Trophoblast cell (in vitro differentiated cells and primary cell): Measurements from ENCODE around the gene NRXN3.

ENCODE experiments used
- DNase-seq, 2 donors: peaks; one replicate each; pipeline ENCODE4 v3.0.0-alpha.2; 2016
- H2AFZ ChIP-seq: 2 replicates; pipeline ENCODE4 v1.6.1; 2013; ENCODE audit warnings: low read length, moderate library complexity, mild to moderate bottlenecking; ENCODE audit not compliant: insufficient read depth, poor library complexity
- H2AK5ac ChIP-seq: 2 replicates; pipeline ENCODE4 v1.6.1; 2013; ENCODE audit warnings: mild to moderate bottlenecking, low read length
- H2BK120ac ChIP-seq: 2 replicates; pipeline ENCODE4 v1.6.1; 2013; ENCODE audit warnings: low read length, mild to moderate bottlenecking, moderate library complexity; ENCODE audit not compliant: insufficient read depth, poor library complexity
- H2BK12ac ChIP-seq: 2 replicates; pipeline ENCODE4 v1.6.1; 2013; ENCODE audit warnings: mild to moderate bottlenecking, low read length, moderate library complexity
- H2BK5ac ChIP-seq: 2 replicates; pipeline ENCODE4 v1.6.1; 2013; ENCODE audit warnings: low read length, low read depth, moderate library complexity, mild to moderate bottlenecking; ENCODE audit not compliant: poor library complexity
- H3K14ac ChIP-seq: 2 replicates; pipeline ENCODE4 v1.6.1; 2013; ENCODE audit warnings: mild to moderate bottlenecking, low read length
- H3K18ac ChIP-seq: 2 replicates; pipeline ENCODE4 v1.6.1; 2013; ENCODE audit warnings: mild to moderate bottlenecking, low read length
- H3K23ac ChIP-seq: 2 replicates; pipeline ENCODE4 v1.6.1; 2013; ENCODE audit warnings: low read length
- H3K27ac ChIP-seq: 2 replicates; pipeline ENCODE4 v1.5.1; 2013; ENCODE audit warnings: low read depth, mild to moderate bottlenecking, inconsistent platforms, low read length, moderate library complexity
- H3K27me3 ChIP-seq: 2 replicates; pipeline ENCODE4 v1.6.1; 2013; ENCODE audit warnings: inconsistent platforms, mild to moderate bottlenecking, low read length, moderate library complexity; ENCODE audit not compliant: insufficient read depth
- H3K36me3 ChIP-seq, 2 experiments: 1 replicate in 1 of 2; 2 replicates in 1 of 2; pipeline ENCODE4 v1.6.1; 2013; ENCODE audit warnings: low read length in 2 of 2, mild to moderate bottlenecking in 2 of 2, moderate library complexity in 1 of 2; ENCODE audit not compliant: insufficient read depth in 2 of 2, control insufficient read depth in 1 of 2
- H3K4ac ChIP-seq: 2 replicates; pipeline ENCODE4 v1.6.1; 2013; ENCODE audit warnings: low read depth, mild to moderate bottlenecking, low read length, moderate library complexity
- H3K4me1 ChIP-seq, 2 experiments: 1 replicate in 1 of 2; 2 replicates in 1 of 2; pipeline ENCODE4 v1.6.1; 2013; ENCODE audit warnings: low read length in 2 of 2, mild to moderate bottlenecking in 2 of 2, moderate library complexity in 1 of 2; ENCODE audit not compliant: insufficient read depth in 2 of 2, control insufficient read depth in 1 of 2
- H3K4me2 ChIP-seq: 2 replicates; pipeline ENCODE4 v1.6.1; 2013; ENCODE audit warnings: inconsistent platforms, mild to moderate bottlenecking, low read length, moderate library complexity
- H3K4me3 ChIP-seq: 2 replicates; pipeline ENCODE4 v1.5.1; 2013; ENCODE audit warnings: mild to moderate bottlenecking, low read depth, low read length, inconsistent platforms
- H3K79me1 ChIP-seq: one replicate; pipeline ENCODE4 v1.6.1; 2013; ENCODE audit warnings: low read length
- H3K79me2 ChIP-seq: 2 replicates; pipeline ENCODE4 v1.6.1; 2013; ENCODE audit warnings: low read length, mild to moderate bottlenecking; ENCODE audit not compliant: control insufficient read depth, insufficient read depth, poor library complexity
- H3K9ac ChIP-seq: 2 replicates; pipeline ENCODE4 v1.6.1; 2013; ENCODE audit warnings: mild to moderate bottlenecking, low read length
- H3K9me3 ChIP-seq: 2 replicates; pipeline ENCODE4 v1.6.1; 2013; ENCODE audit warnings: low read depth, mild to moderate bottlenecking, control low read depth, inconsistent platforms, low read length; ENCODE audit not compliant: insufficient read depth
- H4K12ac ChIP-seq: 2 replicates; pipeline ENCODE4 v1.6.1; 2013; ENCODE audit warnings: low read depth, mild to moderate bottlenecking, low read length, moderate library complexity
- H4K8ac ChIP-seq: 2 replicates; pipeline ENCODE4 v1.6.1; 2013; ENCODE audit warnings: low read depth, mild to moderate bottlenecking, low read length, moderate library complexity
- H4K91ac ChIP-seq: one replicate; pipeline ENCODE4 v1.6.1; 2013; ENCODE audit warnings: low read depth, mild to moderate bottlenecking, low read length, moderate library complexity
- WGBS: extraction: QIAGEN DNeasy Blood & Tissue Kit; methylation state at CpG from one replicate; pipeline ENCODE4 v1.1.7; 2013; ENCODE audit warnings: missing lambda C conversion rate; ENCODE audit not compliant: insufficient read length, insufficient coverage; ENCODE audit errors: extremely low coverage; 5-methylcytosine and 5-hydroxymethylcytosine counted together

NRXN3 gene

DNA sequence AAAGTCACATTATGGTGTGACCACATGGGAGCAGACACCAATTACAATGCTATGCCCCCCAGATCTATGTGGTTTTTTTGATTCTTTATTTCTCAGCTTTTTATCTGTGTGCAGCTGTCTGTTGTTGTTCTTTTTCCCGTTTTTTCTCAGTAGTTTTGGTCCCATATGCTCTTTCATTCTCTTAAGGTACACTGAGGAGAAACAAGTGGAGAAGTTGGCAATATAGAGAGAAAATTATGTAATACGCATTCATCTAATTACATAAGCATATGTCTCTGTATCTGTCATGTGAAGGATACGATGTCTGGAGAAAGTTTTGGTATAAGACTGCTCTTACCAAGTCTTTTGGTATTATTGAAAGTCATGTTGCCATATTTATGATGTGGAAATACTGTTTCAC is 819.0 kb downstream of the NRXN3 start:
- Histone ChIP-seq H2BK12ac (no peak overlapping the region), H3K4me1 (no peaks in the 10 kb centered on the region), H3K14ac (no peak overlapping the region), H2BK120ac (no peak overlapping the region), H2BK5ac (no peak overlapping the region), H2AFZ (no peak overlapping the region), H3K79me1 (no peaks in the 10 kb centered on the region), H3K23ac (no peak overlapping the region), H3K79me2 (no peaks in the 10 kb centered on the region), H3K4me3 (no peak overlapping the region), H4K8ac (no peak overlapping the region), H3K18ac (no peak overlapping the region), H3K27me3 (no peaks in the 10 kb centered on the region), H2AK5ac (no peak overlapping the region), H3K9ac (no peak overlapping the region), H3K9me3 (no peaks in the 10 kb centered on the region), H4K91ac (no peak overlapping the region), H4K12ac (no peak overlapping the region), H3K36me3 (no peaks in the 10 kb centered on the region), H3K4ac (no peak overlapping the region), H3K27ac (no peak overlapping the region), H3K4me2 (no peak overlapping the region)
- no peak for DNase-seq
- WGBS, result no CpG with 5 or more reads among the region's 3 CpGs

- H2AK5ac ChIP-seq, result no peak overlapping the region
- H4K8ac ChIP-seq, result no peak overlapping the region
- no CpG with 5 or more reads among the region's 2 CpGs for WGBS
- H3K9me3 ChIP-seq, result no peaks in the 10 kb centered on the region
- H3K36me3 ChIP-seq, result no peaks in the 10 kb centered on the region
- no peak overlapping the region for H2BK120ac ChIP-seq
- H3K18ac ChIP-seq, result no peak overlapping the region
- no peaks in the 10 kb centered on the region for H3K79me1 ChIP-seq
- DNase-seq, result no peak
- H4K91ac ChIP-seq, result no peak overlapping the region
- no peak overlapping the region for H4K12ac ChIP-seq
- H3K79me2 ChIP-seq, result no peaks in the 10 kb centered on the region
- H3K4me2 ChIP-seq, result no peak overlapping the region
- H2BK12ac ChIP-seq, result no peak overlapping the region
- H3K23ac ChIP-seq, result no peak overlapping the region
- no peak overlapping the region for H2BK5ac ChIP-seq
- no peak overlapping the region for H3K4ac ChIP-seq
- H3K4me3 ChIP-seq, result no peak overlapping the region
- H3K14ac ChIP-seq, result no peak overlapping the region
- H3K27ac ChIP-seq, result no peak overlapping the region
- no peak overlapping the region for H2AFZ ChIP-seq
- H3K27me3 ChIP-seq, result no peaks in the 10 kb centered on the region
- H3K4me1 ChIP-seq, result no peaks in the 10 kb centered on the region
- H3K9ac ChIP-seq, result no peak overlapping the region
Measured at GRCh38 chr14:78992867-78993266, 822.7 kb downstream of the NRXN3 start.

DNA sequence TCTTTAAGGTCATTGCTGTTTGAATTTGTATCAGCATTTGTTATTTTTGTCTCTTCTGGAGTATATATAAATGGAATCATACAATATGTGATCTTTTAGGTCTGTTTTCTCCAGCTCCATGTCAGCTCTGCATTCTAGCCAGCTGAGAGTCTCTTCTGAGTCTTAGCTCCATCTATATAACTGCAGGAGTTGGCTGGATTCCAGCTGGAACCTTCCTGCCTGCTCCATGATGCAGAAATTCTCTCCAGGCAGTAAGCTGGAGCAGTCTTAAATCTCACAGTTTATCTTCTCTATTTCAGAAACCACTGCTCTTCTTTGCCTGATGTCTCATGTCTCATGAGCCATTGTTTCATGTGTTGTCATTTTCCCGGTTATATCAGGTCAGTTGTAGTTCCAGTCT is 827.6 kb downstream of the NRXN3 start:
- H2AFZ ChIP-seq, result no peak overlapping the region
- H4K12ac ChIP-seq, result no peak overlapping the region
- no peak overlapping the region for H4K91ac ChIP-seq
- no peak overlapping the region for H3K9ac ChIP-seq
- no peak overlapping the region for H3K4me3 ChIP-seq
- no peaks in the 10 kb centered on the region for H3K9me3 ChIP-seq
- no peak overlapping the region for H3K4me2 ChIP-seq
- H3K23ac ChIP-seq, result no peak overlapping the region
- no CpG with 5 or more reads among the region's 1 CpG for WGBS
- H3K79me2 ChIP-seq, result no peaks in the 10 kb centered on the region
- H3K36me3 ChIP-seq, result no peaks in the 10 kb centered on the region
- no peaks in the 10 kb centered on the region for H3K27me3 ChIP-seq
- no peak overlapping the region for H3K18ac ChIP-seq
- no peak overlapping the region for H3K4ac ChIP-seq
- no peak overlapping the region for H4K8ac ChIP-seq
- no peak overlapping the region for H2BK120ac ChIP-seq
- H3K27ac ChIP-seq, result no peak overlapping the region
- H2BK12ac ChIP-seq, result no peak overlapping the region
- no peaks in the 10 kb centered on the region for H3K79me1 ChIP-seq
- H3K14ac ChIP-seq, result no peak overlapping the region
- DNase-seq, result no peak
- H2BK5ac ChIP-seq, result no peak overlapping the region
- no peaks in the 10 kb centered on the region for H3K4me1 ChIP-seq
- no peak overlapping the region for H2AK5ac ChIP-seq

DNA sequence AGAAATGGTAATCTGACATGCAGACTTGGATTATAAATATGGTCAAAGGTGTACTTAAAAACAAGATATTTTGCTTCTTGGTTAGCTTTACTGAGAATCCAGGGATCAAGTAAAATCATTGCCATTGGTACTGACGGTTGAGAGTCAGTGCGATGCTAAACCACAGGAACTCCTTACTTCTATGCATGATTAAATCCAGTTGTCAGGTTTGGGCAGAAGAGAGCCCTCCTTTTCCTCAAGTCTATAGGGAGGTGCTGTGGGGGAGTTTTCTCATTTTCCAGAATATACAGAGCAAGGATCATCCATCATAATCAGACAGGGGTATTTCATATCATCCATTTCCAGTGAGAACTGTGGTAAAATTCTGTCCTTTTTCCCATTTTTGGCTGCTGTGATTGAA is 839.1 kb downstream of the NRXN3 start:
- Histone ChIP-seq H3K4me3 (no peak overlapping the region), H3K4me2 (no peak overlapping the region), H3K36me3 (no peaks in the 10 kb centered on the region), H3K27ac (no peak overlapping the region), H3K9ac (no peak overlapping the region), H2BK12ac (no peak overlapping the region), H3K79me1 (no peaks in the 10 kb centered on the region), H2AFZ (no peak overlapping the region), H2BK5ac (no peak overlapping the region), H3K23ac (no peak overlapping the region), H2BK120ac (no peak overlapping the region), H3K14ac (no peak overlapping the region), H3K9me3 (no peaks in the 10 kb centered on the region), H4K8ac (no peak overlapping the region), H3K79me2 (no peaks in the 10 kb centered on the region), H4K12ac (no peak overlapping the region), H3K4ac (no peak overlapping the region), H3K27me3 (no peaks in the 10 kb centered on the region), H4K91ac (no peak overlapping the region), H2AK5ac (no peak overlapping the region), H3K4me1 (no peaks in the 10 kb centered on the region), H3K18ac (no peak overlapping the region)
- DNase-seq, result no peak
- no CpG with 5 or more reads among the region's 2 CpGs for WGBS
